HG02885 (cell line): ENCODE data around the gene FST.

ENCODE experiments used
- ATAC-seq: cut with Tn5 transposase; IDR thresholded peaks from one replicate; pipeline ENCODE4 v1.9.1; 2021; ENCODE audit warnings: mild to moderate bottlenecking; ENCODE audit not compliant: unreplicated experiment, poor library complexity

Gene FST, protein sequence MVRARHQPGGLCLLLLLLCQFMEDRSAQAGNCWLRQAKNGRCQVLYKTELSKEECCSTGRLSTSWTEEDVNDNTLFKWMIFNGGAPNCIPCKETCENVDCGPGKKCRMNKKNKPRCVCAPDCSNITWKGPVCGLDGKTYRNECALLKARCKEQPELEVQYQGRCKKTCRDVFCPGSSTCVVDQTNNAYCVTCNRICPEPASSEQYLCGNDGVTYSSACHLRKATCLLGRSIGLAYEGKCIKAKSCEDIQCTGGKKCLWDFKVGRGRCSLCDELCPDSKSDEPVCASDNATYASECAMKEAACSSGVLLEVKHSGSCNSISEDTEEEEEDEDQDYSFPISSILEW

DNA sequence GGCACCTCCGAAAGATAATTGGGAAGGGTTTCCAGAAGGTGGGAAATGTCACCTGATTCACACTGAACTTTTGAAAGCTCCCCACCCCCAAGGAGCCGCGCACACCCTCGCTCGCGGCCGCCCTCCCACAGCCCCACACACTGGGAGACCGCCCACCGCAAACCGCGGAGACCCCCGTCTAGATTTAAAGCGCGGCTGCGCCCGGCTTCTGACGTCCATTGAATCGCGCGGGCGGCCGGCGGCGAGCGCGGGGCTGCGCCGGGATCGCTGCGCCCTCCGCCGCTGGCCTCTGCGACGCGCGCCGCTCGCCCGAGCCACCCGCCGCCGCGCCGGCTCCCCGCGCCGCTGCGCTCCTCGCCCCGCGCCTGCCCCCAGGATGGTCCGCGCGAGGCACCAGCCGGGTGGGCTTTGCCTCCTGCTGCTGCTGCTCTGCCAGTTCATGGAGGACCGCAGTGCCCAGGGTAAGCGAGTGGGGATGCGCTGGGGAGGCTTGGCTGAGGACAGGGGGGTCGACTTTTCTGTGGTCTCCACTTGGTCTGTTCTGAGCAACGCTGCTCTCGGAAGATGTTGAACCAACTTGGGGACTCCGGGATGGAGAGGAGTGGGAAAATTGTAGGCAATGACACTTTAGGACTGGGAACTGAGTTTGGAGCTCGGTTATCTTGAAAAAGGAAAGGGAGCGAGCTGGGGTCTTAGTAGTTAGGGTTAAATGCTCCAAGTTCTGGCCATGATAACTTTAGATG, at the start of gene FST:
Gene FST, plus strand, starts transcription at position 214 of the 743 bp plus-strand sequence. Its CDS starts 163 bp downstream, at position 377.
- no peak for ATAC-seq

DNA sequence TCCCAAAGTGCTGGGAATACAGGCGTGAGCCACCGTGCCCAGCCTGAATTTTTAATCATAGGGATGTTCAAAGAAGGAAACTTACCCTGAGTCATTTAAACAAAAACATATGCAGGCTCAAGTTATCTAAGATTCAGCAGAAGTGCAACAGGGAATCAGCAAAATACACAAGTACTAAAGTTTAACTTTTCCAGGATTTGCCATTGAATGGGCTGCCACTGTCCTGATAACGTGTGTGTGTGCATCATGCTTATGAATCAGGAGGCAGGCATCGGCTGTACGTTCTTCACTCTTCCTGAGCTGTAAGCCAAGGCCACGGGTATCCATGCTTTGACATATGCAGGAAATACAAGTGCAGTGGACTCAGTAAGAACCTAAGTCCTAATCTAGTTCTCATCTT, 48.8 kb upstream of the FST start:
- ATAC-seq: no peak

DNA sequence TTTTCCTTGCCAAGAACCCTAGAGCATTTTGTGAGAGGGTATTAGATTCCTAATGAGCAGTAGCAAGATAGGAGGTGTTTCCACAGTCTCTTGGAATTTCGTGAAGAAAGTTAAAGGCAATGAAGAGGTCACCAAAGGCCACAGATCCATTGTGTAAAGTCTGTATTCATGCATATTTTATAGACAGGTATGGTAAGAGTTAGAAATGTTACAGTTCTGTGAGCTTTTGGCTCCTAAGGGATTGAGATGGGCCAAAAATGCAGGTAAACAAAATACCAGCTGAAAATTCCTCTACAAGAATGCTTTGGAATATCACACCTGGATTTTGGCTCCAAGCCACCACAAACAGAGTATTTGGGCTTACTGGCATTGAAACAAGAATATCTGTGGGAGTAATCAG, 47.4 kb upstream of the FST start:
- ATAC-seq: no peak

DNA sequence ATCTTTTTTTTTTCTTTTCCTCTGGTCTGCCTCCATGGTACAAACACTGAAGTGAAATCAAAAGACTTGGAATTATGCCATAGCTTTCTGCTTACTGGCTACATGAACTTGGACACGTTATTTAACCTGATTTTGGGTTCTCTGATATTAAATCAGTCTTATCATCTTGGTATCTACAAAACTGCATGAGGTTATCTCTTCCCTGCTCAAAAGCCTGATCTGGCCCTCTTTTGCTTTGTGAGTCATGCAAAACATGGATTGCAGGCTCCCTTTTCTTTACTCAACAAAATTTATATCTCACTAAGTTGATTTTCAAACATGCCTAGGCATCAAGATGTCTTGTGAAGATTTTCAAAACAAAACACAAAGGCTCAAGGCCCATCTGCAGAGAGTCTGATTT, 45.9 kb upstream of the FST start:
- ATAC-seq: no peak

DNA sequence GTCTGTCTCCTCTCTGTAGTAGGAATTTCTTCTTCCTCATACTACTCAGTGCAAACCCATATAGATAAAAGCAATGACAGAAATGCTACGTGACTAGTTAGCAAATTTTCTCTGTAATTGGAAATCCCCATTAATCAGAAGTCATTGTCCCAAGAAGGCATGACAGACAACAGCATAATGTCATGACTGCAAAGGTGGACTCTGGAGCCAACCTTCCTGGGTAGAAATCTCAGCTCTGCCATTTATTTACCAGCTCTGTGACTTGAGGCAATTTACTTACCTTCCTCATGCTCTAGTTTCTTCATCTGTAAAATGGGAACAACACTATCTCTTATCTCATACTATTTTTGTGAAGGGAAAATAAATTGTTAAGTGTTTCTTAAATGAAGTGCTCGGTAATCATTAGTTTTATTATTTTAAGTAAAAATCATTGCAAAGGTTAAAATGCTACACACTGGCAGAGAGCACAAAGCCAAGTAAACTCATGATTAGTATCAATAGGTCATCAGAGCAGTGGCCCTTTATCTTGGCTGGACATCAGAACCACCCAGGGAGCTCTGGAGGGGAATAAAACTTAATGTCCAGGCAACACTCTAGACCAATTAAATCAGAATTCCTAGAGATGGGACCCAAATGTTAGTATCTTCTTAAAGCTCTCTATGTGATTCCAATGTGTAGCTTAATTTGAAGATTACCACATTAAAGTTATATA, 43.8 kb upstream of the FST start:
- ATAC-seq: no peak

DNA sequence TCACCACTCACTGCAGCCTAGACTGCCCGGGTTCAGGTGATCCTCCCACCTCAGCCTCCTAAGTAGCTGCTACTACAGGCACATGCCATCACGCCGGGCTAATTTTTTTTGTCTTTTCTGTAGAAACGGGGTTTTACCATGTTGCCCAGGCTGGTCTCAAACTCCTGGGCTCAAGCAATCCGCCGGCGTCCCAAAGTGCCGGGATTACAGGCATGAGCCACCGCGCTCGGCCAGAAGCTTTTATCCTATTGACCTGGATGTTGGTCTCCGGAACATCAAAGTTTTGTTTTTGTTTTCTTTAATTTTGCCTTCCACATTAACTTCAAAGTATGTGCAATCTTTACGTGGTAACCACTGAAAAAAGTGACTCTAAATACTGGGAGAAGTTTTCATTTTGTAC, 42.4 kb upstream of the FST start:
- ATAC-seq: no peak

DNA sequence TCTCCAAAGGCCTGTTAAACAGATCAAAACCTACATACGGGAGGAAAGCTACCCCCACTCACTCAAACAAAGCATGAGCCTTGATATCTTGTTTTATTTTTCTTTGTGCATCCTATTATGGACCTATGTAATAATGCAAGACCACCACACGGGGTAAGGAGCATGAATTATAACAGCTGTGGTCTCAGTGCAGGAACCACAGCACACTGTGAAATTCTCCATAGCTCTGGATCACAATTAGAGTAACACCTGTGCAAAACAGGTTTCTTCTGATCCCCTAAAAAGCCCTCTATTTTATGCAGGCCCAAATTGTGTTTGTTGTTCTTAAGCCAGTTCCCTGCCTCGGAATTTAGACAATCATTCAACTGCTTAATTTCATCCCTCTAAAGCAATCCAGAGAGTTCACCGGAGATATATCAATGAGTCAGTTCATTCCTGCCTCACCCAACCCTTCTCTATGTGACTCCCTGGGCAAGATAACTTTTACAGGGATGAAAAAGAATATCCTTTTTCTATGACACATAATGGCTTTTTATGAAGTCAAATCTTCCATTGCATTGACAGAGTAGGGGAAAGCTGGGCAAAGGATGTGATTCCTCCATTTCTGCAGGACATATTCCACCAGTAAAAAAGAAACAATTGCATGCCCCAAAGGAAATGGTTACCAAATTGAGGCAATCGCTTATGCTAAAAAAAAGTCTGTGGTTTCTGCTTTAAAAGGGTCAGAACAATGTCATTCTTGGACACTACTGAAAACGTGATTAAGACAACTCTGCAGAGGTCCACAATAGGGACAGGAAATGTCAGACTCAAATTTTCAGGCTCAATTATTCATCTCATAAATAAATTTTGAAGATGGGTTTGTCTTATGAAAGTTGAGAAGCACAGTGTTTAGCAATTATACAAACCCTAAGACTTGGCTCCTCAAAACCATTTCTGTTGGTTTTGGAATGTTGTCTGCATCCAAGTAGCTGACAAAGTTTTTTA, 41.6 kb upstream of the FST start:
- ATAC-seq: no peak

DNA sequence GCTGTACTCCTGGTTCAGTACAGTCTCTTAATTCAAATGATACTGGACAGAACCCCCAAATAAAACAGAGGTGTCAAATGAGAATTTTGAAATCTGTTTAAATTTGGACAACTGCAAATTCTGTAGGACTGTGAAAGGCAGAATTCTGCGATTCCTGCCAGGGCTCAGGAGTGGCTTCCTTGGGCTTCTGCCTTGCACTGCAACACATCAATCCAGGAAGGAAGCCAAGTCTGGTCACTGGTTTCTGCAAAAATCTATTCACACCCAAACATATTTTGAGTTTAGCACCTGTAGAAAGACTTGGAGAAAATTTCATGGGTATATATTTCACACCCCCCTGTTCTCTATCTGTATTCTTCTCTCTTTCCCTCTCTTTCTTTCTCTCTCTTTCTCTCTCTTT, 37.5 kb upstream of the FST start:
- no peak for ATAC-seq

DNA sequence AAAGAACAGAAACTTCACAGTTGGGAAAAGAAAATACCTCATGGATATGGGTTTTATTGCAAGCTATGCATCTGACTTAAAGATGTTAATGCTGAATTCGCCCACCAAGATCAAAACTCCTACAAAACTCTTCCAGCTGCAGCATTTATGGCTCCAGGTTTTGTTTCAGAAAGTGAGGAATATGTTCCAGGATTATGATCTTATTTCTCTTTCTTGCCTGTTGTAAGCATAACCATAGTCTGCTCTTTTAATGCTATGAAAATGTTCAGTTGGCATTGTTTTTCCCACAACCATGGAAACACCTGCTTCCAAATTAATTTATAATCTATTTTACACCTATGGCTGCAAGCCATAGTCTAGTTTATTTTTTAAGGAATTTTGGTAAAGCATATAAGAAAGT, 34.9 kb upstream of the FST start:
- no peak for ATAC-seq

DNA sequence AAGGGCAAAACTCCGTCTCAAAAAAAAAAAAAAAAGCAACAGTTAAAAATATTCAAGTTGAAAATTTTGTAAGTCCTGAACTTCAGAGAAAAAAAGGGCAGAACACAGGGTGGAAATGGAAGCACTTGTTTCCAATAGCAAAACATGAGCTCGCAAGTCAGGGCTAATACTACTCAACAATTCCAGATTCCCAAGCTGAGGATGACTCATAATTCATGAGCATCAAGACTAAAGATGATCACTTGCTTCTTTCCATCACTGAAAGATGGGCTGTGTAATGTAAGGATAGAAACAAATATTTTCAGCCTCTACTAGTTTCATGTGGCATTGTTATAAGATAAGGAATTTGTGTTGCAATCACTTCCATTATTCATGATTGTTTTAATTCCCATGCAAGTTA, 33.5 kb upstream of the FST start:
- no peak for ATAC-seq

DNA sequence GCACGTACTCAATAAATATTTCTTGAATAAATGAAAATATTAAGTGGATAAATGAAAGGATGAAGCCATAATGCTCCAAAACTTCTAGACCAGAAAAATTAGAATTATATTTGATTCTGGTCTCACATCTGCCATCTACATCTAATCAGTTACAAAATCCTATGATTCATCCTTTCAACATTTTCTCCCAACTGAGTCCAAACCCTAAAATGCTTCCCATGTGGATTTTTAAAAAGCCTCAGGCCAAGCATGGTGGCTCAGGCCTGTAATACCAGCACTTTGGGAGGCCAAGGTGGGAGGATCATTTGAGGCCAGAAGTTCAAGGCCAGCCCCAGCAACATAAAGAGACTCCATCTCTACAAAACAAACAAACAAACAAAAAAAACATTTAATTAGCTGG, 31.6 kb upstream of the FST start:
- ATAC-seq: no peak

DNA sequence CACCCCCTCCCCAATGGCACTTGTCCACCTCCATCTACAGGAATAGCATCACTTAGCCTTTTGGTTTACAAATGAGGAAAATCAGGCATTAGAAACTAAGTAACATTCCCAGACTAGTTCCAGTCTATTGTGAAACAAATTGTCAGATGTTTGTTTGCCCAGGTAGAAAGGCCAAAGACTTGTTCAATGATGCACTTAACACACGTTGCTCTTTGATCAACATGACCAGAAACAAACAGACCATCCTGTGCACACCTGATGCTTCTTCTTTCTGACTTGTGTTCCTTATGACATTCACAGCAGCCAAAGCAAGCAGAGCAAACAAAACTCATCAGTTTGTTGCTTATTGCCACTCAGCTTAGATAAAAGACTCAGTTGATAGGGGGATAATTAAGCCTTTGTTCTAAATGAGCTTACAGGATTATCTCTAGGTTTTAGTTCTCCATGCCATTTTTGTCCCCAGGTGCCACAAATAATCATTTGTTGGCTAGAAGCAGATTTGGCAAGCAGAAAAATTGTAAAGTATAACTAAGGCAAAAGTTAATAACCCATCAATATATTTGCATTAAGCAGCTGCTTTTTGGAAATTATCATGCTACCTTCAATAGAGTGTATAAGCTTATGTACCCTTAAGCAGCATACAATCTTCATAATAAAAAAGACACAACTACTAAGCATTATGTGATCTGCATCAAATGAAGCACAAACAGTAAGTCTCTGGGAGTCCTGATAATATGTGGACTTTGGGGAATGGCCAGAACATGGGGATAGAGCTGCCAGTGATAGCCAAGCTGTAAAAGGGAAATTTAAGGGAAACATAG, 26.3 kb upstream of the FST start:
- ATAC-seq: no peak

DNA sequence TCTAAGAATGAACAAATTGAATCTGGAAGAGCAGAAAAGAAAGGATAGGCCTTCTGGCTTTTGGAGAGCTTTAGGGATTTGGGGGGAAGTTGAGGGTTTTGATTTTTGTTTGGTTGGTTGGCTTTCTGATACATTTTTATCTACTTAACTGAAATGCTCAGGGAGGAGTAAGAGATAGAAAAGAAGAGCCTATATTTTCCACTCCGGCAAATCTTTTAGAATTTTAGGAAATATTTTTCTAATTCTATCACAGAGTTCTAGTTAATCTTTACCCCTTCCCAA, 25.8 kb upstream of the FST start:
- no peak for ATAC-seq

DNA sequence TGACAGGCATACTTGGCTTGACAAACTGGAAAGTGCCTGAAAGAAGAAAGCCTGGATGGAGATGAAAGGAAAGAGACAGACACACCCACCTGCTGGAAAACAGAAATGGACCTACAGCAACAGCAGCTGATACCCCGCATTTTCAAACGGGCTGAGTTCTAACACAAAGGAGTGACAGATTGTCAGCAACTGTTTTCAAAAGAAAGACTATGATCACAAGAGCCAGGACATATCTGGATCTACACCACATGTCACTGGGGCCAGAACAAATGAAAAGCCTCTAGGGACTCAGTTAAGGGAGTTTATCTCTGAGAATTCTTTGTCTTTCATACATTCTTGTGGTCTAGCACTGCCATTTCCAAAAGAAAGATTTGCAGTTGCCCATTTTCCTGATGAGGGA, 24.1 kb upstream of the FST start:
- ATAC-seq: no peak

DNA sequence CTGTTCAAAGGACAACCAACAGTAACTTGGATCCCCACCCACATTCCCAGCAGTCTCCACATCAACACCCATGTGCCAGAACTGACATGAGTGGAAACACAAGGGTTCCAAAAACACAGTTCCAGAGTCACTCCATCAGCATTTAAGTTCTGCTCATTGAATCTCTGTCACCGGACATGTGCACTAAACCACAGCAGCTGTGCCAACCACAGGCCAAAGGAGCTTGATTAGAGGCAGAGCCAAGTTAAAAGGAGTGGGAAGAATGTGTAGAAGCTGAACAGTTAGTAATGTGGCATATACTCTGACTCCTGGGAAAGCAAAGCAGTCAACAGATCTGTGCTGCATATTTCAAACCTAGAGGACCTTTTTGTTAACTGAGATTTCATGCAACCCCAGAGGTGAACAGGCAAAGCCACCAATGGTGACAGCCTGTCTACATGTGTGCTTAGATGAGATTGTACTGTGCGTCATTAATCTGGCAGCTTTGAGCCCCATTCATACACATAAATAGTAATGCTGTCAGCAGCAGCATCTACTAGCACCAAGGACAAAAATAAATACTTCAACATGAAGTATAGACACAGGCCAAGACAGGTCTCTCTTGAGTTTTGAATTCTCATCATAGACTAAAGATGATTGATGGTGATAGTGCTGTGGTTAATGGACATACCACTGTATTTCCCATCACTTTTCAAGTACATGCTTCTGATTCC, 16.4 kb upstream of the FST start:
- no peak for ATAC-seq

DNA sequence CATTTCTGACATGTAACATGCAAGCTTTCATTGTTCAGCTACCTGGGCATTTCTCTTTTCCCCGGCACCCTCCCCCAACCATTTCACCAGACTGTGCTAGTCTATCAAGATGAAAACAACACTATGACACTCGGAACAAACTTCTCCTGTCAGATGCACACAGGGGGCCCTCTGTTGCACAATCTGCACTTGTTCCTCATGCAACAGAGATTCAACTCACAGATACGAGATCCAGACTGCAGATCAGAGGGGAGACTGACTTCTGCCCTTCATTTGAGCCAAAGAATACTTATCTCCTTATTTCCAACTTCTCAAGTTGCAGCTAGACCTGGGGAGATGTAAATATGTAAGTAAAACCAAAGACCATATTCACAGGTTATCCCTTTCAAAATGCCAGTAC, 15.7 kb upstream of the FST start:
- no peak for ATAC-seq

DNA sequence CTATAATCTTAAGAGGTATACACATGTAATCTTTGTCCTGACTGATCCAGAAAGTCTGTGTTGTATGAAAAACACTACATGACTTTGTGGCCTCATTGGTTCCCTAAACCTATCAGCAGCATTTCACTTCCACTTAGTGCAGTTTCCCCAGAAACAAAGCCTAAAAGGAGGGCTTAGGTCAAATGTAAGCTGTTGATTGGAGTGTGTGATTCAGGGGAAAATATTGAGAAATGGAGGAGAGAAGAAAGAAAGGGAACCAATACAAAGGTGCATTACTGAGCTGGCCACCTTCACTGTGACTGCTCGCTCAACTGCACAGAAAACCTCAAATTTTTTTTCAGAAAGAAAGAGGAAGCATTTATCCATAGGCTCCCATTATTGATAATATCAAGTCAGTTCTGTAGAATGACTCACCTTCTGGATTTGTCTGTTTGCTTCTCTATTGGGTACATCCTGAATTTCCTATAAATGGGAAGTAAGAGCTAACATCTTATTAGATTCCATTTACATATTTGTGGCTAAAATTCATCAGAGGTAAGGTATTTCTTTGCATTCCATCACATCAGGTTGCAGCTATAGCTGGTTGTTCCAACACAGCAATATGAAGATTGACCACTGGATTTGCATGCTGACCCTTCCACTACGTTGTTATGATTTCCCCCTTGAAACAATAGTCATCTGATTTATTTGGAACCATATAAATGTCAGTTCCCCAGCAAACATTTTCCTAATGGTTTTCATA, 10.3 kb upstream of the FST start:
- ATAC-seq: no peak

DNA sequence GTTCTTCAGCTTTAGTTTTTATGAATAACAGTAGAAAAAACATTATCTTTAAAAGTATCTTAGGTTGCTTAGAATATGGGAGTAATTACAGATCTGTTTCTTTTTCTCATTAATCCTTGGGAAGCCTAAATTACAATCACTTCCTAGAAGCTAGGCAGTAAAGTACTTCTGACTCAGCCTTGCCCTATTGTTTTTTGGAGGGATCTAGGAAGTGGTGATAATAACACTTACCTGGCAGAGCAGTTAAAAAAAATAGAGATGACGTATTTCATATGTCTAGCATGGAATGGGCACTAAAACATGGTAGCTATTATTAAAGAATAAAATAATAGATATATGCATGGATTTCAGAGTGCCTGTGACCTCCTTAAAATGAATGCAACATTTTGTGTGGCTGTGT, 8.2 kb upstream of the FST start:
- ATAC-seq: no peak
